G401 (cell line): ENCODE measurements around the gene CDK4. TPM values are rescaled to one million over a fixed set of nuclear protein-coding genes. Genes with fewer than 3 reads are reported as not detected.
"Not testable (repeated sequence)": the region's sequence is repeated elsewhere in the genome, so short reads cannot be mapped to it uniquely, and the experiment has no call there.

Experiments
- DNase-seq: peaks from one replicate; pipeline ENCODE4 v3.0.0-alpha.2; 2015; ENCODE audit warnings: low spot score
- in situ Hi-C: cut with HindIII; loops from 2 replicates; pipeline ENCODE4 v1.10.0; 2016; ENCODE audit warnings: low sequenced_read_pairs, mixed read lengths
- total RNA-seq: library from RNA; depleted of rRNA; stranded (reverse); fragments of >200 nt; shearing (Covaris generic); gene quantifications from 2 replicates; pipeline ENCODE4 v1.2.3, GENCODE V29; 2014; rRNA removed

CDK4 gene
- total RNA-seq, 1 experiment from 2014 or later = 721 TPM

DNA sequence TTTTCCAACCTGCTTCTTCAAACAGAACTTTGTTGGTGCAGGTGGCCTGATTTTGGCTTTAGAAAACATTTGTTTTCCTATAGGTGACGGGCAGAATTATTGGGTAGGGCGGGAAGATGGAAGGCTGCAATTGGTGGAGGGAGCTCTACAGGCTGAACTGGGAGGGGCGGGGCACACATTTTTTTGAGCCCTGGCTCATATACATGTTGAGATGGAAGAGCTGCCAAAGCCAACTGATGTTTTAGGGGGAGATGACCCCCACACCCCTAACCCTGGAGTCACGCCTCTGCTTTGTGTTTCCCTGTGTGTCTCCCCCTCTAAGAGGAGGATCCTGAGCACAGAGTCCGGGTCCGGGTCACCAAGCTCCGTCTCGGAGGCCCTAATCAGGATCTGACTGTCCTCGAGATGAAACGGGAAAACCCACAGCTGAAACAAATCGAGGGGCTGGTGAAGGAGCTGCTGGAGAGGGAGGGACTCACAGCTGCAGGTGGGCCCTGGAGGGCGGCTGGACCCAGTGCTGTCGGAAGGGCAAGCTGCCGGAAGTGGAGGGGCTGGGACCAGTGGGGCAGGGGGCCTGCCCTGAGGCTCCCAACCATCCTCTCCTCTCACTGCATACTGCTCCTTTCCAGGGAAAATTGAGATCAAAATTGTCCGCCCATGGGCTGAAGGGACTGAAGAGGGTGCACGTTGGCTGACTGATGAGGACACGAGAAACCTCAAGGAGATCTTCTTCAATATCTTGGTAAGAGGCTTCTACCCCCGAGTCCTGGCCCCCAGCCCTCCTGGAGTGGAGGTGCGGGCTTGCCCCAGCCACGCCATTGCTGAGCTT, 32.1 kb downstream of the CDK4 start:
- in situ Hi-C loops = no loop called here
- DNase-seq = no peak

DNA sequence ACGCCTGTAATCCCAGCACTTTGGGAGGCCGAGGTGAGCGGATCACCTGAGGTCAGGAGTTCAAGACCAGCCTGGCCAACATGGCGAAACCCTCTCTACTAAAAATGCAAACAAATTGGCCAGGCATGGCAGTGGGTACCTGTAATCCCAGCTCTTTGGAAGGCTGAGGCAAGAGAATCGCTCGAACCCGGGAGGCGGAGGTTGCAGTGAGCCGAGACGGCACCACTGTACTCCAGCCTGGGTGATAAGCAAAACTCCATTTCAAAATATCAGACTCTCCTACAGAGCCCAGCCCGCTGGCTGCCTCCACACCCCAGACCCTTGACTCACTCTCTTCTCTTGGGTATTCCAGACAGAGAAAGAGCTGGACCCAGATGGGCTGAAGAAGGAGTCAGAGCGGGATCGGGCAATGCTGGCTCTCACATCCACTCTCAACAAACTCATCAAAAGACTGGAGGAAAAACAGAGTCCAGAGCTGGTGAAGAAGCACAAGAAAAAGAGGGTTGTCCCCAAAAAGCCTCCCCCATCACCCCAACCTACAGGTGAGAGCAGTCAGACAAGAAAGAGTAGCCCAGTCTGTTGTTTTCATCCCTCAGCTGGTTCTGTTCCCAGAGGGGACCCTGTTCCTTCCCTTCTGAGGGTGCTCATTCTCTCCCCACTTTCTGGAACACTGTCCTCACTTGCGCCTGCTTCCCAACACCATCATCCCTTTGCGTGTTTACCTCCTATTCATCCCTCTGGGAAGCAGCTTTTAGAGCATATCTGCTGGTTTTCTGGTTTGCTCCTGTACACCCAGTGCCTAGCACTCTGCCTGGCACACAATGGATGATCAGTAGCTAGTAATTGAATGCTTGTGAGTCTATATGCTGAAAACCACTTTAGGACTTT, 33.2 kb downstream of the CDK4 start:
- in situ Hi-C loops = no loop called here
- DNase-seq = no peak

DNA sequence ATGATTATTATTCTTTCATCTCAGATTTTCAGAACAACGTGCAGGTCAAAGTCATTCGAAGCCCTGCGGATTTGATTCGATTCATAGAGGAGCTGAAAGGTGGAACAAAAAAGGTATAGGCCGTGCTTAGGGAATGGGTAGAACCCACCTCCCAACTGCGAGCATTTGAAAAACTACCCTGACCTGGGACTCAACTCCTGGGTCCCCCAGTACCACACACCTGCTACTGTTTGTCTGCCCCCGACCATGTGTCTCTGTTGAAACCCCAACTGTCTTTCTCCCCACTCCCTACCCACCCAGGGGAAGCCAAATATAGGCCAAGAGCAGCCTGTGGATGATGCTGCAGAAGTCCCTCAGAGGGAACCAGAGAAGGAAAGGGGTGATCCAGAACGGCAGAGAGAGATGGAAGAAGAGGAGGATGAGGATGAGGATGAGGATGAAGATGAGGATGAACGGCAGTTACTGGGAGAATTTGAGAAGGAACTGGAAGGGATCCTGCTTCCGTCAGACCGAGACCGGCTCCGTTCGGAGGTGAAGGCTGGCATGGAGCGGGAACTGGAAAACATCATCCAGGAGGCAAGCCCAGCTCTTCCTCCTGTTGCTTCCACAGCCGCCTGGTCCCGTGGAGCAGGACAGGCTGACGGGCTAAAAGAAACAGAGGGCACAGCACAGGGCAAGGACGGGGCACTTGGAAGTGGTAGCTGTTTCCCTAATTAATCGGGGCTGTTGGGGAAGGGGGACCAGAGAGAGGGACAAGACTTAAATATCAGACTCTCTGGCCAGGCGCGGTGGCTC, 34.1 kb downstream of the CDK4 start:
- DNase-seq = no peak
- in situ Hi-C loops = no loop called here

DNA sequence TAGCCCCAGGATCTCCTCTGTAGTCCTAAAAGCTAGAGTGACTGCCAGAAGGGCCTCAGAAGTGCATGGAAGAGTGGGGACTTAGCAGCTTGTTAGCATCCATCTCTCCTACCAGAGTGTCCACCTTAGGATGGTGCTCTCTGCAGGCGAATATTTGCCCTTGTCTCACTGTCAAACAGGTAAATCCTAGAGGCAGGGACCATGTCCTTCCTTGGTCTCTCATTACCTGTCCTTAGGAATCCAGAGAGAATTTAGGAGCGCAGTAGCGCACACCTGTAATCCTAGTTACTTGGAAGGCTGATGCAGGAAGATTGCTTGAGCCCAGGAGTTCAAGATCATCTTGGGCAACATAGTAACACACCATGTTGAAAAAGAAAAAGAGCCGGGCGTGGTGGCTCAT, 35.0 kb downstream of the CDK4 start:
- in situ Hi-C loops = no loop called here
- no peak for DNase-seq

DNA sequence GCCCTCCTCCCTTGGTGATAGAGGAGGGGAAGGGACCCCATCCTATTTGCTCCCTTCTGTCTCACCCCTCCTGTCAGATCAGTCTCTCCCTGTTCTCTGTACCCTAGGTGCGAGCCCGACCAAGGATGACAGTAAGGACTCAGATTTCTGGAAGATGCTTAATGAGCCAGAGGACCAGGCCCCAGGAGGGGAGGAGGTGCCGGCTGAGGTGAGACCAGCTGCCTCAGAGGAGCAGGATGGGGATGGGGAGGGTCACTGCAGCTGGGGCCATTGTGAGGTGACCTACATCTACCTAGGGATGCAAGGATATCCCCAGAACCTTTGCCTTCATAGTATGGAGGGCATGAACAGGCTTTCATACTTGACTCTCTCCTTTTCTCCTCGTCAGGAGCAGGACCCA, 35.8 kb downstream of the CDK4 start:
- DNase-seq = no peak
- in situ Hi-C loops = no loop called here

DNA sequence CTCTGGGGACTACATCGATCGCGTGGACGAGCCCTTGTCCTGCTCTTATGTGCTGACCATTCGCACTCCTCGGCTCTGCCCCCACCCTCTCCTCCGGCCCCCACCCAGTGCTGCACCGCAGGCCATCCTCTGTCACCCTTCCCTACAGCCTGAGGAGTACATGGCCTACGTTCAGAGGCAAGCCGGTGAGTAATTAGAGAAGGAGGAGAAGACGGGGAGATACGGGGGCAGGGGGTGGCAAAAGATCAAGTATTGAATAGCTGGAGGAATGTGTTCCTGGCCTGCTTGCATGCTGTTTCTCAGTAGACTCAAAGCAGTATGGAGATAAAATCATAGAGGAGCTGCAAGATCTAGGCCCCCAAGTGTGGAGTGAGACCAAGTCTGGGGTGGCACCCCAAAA, 36.3 kb downstream of the CDK4 start:
- in situ Hi-C loops = no loop called here
- no peak for DNase-seq

DNA sequence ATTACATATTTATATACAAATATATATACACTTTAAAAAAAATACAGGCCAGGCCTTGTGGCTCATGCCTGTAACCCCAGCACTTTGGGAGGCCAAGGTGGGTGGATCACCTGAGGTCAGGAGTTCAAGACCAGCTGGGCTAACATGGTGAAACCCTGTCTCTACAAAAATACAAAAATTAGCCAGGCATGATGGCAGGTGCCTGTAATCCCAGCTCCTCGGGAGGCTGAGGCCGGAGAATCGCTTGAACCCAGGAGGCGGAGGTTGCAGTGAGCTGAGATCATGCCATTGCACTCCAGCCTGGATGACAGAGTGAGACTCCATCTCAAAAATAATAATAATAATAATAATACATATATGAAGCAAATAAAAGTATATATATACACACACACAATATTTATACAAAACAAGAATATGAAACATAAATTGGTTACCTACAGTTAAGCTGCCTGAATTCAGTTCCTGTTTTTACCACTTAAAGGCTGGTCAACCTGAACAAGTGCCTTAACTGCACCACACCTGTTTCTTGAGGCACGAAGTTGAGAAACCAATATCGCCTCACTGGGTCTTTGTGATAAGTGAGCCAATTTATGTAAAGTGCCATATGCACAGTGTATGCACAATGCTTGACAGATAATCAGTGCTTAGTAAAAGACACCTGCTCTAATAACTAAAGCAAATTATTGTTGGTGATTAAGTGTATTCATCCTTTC, 36.9 kb downstream of the CDK4 start:
- in situ Hi-C loops, DNase-seq: not testable (repeated sequence)

DNA sequence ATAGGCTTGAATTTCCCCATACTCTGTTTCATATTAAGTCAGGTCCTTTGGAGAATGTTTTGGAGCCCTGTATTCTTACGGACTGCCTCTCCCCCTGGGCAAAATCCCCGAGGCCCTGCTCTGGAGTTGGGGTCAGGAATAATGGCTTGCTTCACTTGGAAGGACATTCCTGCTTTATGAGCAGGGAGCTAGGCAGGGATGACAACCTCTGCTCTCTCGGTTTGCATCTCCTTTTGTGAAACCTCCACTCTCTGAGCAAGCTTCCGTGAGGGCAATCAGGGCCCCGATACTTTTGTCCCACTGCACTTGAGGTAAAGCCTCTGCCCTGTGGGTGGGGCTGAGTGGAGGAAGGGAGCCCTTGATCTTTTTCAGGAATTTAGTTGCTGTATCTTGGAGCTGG, 38.9 kb downstream of the CDK4 start:
- in situ Hi-C loops = no loop called here
- no peak for DNase-seq

DNA sequence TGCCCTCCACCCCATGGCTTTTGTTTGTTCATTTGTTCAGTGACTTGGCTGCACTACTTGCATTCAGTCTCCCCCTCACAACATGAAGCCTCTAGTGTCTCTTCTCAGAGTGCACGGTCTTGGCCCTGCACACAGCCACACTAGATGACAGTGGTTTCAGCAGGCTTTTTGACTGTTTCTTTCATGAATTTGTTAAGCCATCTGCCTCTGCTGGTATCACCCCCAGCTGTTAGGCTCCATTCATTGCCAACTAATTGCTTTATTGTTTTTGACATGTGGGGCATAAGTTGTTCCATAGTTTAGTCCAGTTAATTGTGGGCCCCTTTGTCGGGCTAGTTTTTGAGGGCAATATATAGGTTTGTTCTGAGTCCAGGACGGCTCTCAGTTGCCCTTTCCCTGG, 39.4 kb downstream of the CDK4 start:
- DNase-seq = no peak
- in situ Hi-C loops = no loop called here

DNA sequence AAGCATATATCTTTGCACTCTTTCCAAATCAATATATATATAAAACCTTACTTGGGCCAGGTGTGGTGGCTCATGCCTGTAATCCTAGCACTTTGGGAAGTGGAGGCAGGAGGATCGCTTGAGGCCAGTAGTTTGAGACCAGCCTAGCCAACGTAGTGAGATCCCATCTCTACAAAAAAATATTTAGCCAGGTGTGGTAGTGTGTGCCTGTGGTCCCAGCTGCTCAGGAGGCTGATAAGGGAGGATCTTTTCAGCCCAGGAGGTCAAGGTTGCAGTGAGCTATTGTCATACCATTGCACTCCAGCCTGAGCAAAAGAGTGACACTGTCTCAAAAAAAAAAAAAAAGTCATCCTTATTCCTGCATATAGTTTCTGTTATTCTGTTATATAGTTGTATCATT, 43.8 kb downstream of the CDK4 start:
- in situ Hi-C loops = no loop called here
- no peak for DNase-seq

DNA sequence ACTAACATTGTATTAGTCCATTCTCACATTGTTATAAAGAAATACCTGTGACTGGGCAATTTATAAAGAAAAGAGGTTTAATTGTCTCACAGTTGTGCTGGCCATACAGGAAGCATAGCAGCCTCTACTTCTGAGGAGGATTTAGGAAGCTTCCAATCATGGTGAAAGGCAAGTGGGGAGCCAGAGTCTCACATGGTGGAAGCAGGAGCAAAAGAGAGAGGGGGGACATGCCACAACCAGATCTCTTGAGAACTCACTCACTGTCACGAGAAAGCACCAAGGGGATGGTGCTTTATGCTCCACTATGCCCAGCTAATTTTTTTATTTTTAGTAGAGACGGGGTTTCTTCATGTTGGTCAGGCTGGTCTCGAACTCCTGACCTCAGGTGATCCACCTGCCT, 44.9 kb downstream of the CDK4 start:
- in situ Hi-C loops = no loop called here
- DNase-seq = no peak

DNA sequence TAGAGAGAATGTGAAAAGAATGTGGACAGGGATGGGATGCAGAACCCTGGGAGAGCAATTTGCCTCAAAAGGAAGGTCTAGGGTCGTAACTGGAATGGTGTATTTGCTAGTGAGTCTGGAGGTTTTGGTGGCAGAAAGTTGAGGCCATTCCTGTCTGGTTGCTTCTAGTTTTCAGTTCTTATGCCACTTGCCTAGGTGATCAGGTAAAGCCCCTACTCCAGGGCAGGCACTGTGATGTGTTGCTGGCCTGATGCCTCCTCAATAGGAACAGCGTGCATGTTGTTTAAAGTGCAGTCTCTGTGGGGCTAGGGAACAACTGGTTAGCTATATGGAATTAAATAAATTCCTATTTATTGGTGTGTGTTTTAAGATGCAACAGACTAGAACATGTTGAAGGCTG, 51.8 kb downstream of the CDK4 start:
- in situ Hi-C loops = no loop called here
- no peak for DNase-seq

DNA sequence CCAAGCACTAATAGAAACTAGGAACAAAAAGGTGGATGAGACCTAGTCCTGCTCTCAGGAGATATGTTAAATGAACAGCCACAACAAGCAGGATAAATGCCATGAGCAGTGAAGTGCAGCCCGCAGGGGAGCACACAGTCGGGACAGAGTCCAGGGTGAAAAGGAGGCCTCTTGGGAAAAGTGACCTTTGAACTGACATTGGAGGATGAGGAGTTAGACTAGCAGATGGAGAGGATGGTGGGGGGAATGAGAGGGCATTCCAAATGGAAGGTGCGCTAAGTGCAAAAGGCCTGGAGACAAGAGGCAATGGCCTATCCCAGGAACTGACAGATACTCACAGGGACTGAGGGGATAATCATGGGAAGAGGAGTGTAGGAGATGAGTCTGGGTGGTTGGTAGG, 53.7 kb downstream of the CDK4 start:
- in situ Hi-C loops = no loop called here
- DNase-seq = no peak

Other genes with a start within 250 kb of the CDK4 start
- gene DDIT3, start 231.8 kb downstream of the CDK4 start, total RNA-seq = 23.7 and 24.6 TPM in 2 replicates
- gene MBD6, start 229.5 kb downstream of the CDK4 start, total RNA-seq = 1.4 and 2.1 TPM in 2 replicates
- gene DCTN2, start 205.1 kb downstream of the CDK4 start, total RNA-seq = 158 and 162 TPM in 2 replicates
- not detected in 2 replicates for gene KIF5A, start 202.3 kb downstream of the CDK4 start, total RNA-seq
- gene PIP4K2C, start 161.1 kb downstream of the CDK4 start, total RNA-seq = 19.4 and 25.2 TPM in 2 replicates
- 21.9 and 23.0 TPM in 2 replicates for gene DTX3, start 147.5 kb downstream of the CDK4 start, total RNA-seq
- gene ARHGEF25, start 140.9 kb downstream of the CDK4 start, total RNA-seq = 4.6 and 5.7 TPM in 2 replicates
- gene B4GALNT1, start 119.1 kb downstream of the CDK4 start, total RNA-seq = 12.4 and 19.8 TPM in 2 replicates
- gene OS9, start 58.2 kb downstream of the CDK4 start, total RNA-seq = 106 and 134 TPM in 2 replicates
- gene AGAP2, start 13.6 kb downstream of the CDK4 start, total RNA-seq = 11.0 and 11.3 TPM in 2 replicates
- 30.5 and 46.9 TPM in 2 replicates for gene TSPAN31, start 7.3 kb downstream of the CDK4 start, total RNA-seq
- gene MARCHF9, start 2.8 kb upstream of the CDK4 start, total RNA-seq = 7.2 and 14.2 TPM in 2 replicates
- 0.18 and 3.9 TPM in 2 replicates for gene CYP27B1, start 14.8 kb upstream of the CDK4 start, total RNA-seq
- gene METTL1, start 19.8 kb upstream of the CDK4 start, total RNA-seq = 15.6 and 30.1 TPM in 2 replicates
- 5.1 and 7.0 TPM in 2 replicates for gene EEF1AKMT3, start 20.3 kb upstream of the CDK4 start, total RNA-seq
- 73.7 and 75.2 TPM in 2 replicates for gene TSFM, start 30.5 kb upstream of the CDK4 start, total RNA-seq
- gene AVIL, start 66.4 kb upstream of the CDK4 start, total RNA-seq = 0.12 and 0.71 TPM in 2 replicates
- gene CTDSP2, start 94.4 kb upstream of the CDK4 start, total RNA-seq = 64.1 and 78.6 TPM in 2 replicates
- 16.9 and 35.0 TPM in 2 replicates for gene ATP23, start 189.3 kb upstream of the CDK4 start, total RNA-seq